Measurements from ENCODE around the gene LEAP2.

- no peak for TF ChIP-seq POLR2A (IDR thresholded peaks at IDR 0.05)
- TF ChIP-seq, protein P1, sequence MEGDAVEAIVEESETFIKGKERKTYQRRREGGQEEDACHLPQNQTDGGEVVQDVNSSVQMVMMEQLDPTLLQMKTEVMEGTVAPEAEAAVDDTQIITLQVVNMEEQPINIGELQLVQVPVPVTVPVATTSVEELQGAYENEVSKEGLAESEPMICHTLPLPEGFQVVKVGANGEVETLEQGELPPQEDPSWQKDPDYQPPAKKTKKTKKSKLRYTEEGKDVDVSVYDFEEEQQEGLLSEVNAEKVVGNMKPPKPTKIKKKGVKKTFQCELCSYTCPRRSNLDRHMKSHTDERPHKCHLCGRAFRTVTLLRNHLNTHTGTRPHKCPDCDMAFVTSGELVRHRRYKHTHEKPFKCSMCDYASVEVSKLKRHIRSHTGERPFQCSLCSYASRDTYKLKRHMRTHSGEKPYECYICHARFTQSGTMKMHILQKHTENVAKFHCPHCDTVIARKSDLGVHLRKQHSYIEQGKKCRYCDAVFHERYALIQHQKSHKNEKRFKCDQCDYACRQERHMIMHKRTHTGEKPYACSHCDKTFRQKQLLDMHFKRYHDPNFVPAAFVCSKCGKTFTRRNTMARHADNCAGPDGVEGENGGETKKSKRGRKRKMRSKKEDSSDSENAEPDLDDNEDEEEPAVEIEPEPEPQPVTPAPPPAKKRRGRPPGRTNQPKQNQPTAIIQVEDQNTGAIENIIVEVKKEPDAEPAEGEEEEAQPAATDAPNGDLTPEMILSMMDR (IDR thresholded peaks at IDR 0.05 in 8 of 11, conservative IDR thresholded peaks at IDR 0.05 in 3 of 11), result no peak
- no peak for TF ChIP-seq POLR2AphosphoS5 (IDR thresholded peaks at IDR 0.05)
These were observed 22.3 kb downstream of the LEAP2 start for GRCh38 chr5:132895719-132896305.
